Naive thymus-derived CD8-positive, alpha-beta T cell (primary cell): Measurements from ENCODE around the gene IGF2R. TPM values are rescaled to one million over a fixed set of nuclear protein-coding genes. Genes with fewer than 3 reads are reported as not detected.

Source experiments
- ATAC-seq, 2 donors: fragments of 150-1000 bp; cut with Tn5 transposase in 1 of 2; sonication (Bioruptor Pico), chemical (Tn5 transposase) in 1 of 2; 1 replicate in 1 of 2; 2 replicates in 1 of 2; pipeline ENCODE4 v1.10.0; 2021; ENCODE audit warnings: mild to moderate bottlenecking in 2 of 2, moderate library complexity in 2 of 2
- POLR2A ChIA-PET: fragments of 350-600 bp; sonication (Branson Sonifier 250); formaldehyde crosslinking; loops from one replicate; lab custom pipeline; 2021; ENCODE audit warnings: antibody characterized with exemption; lab: Charles Lee
- DNase-seq, 10 donors: peaks; one replicate each; pipeline versions ENCODE4 v3.0.0 to v3.0.0-alpha.2; 2020 to 2022
- H3K27ac Mint-ChIP-seq, 10 donors: one replicate each; pipeline ENCODE4 v1.8.0; 2020 to 2022; ENCODE audit warnings: mild to moderate bottlenecking in 10 of 10, mixed read lengths in 10 of 10, moderate library complexity in 4 of 10, inconsistent platforms in 1 of 10
- H3K27me3 Mint-ChIP-seq, 5 donors: one replicate each; pipeline ENCODE4 v1.8.0; 2021 to 2022; ENCODE audit warnings: mixed read lengths in 5 of 5
- H3K36me3 Mint-ChIP-seq, 3 donors: one replicate each; pipeline ENCODE4 v1.8.0; 2020 to 2022; ENCODE audit warnings: mixed read lengths in 3 of 3, mild to moderate bottlenecking in 2 of 3, inconsistent platforms in 1 of 3
- H3K4me1 Mint-ChIP-seq, 4 donors: one replicate each; pipeline ENCODE4 v1.8.0; 2021 to 2022; ENCODE audit warnings: mixed read lengths in 4 of 4
- H3K4me3 Mint-ChIP-seq, 10 donors: one replicate each; pipeline ENCODE4 v1.8.0; 2020 to 2022; ENCODE audit warnings: mild to moderate bottlenecking in 10 of 10, mixed read lengths in 10 of 10, moderate library complexity in 6 of 10, inconsistent platforms in 1 of 10
- H3K9me3 Mint-ChIP-seq, 9 donors: one replicate each; pipeline ENCODE4 v1.8.0; 2020 to 2022; ENCODE audit warnings: mixed read lengths in 9 of 9, mild to moderate bottlenecking in 3 of 9, inconsistent platforms in 1 of 9, moderate library complexity in 1 of 9
- polyA plus RNA-seq, 3 donors: library from polyadenylated mRNA; unstranded; fragments of 300-500 nt; fragmentation: Illumina TruSeq; gene quantifications; one replicate each; pipeline ENCODE4 v1.2.3, GENCODE V29; 2021
- total RNA-seq, 8 experiments: library from RNA in 2 of 8; stranded (reverse) in 2 of 8; gene quantifications; one replicate each; pipeline ENCODE4 v1.2.3 and lab custom pipeline; 2021 to 2026

Gene IGF2R
- total and polyA plus RNA-seq, 5 experiments from 2014 or later: 9.1 to 69.7 (median 19.3) TPM

DNA sequence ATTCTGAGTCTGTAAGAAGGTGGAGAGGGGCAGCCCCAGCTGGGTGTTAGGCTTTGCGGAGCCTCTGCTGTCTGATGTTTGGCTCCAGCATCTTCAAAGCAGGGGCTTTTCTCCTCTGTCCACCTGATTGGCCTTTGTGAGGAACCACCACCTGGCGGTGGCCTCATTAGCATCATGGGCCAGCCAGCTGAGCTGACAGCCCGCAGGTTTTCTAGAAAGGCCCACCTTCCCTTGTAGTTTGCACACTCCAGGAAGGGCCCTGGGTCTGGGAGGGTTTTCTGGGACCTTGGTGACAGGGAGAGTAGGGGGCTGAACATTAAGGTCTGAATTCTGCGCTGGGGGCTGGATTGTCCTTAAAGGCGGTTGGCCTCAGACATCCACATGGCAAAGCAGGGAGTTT is 11.6 kb downstream of the IGF2R start:
- POLR2A ChIA-PET: interaction anchor here (6.3 kb wide), 1 partner anchor 12 kb away, joined by 47 read pairs; the partner anchor contains the start of gene IGF2R

DNA sequence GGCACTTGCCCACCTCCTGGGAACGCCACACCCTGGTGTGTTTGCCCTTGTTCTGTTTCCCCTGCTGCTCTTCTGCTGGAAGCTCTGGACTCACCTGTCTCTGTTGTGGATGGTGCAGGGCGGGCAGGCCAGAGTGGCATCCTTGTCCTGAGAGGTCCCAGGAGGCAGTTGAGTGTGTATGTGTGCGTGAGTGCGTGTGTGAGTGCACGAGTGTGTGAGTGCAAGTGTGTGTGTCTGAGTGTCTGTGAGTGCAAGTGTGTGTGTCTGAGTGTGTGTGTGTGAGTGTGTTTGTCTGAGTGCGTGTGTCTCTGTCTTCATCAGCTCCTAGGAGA is 12.2 kb downstream of the IGF2R start:
- POLR2A ChIA-PET: interaction anchor here (2.1 to 6.3 kb wide), 3 partner anchors 9 to 35 kb away, joined by 6 to 47 read pairs (median 12); partner anchors contain the start of gene IGF2R
- H3K9me3 Mint-ChIP-seq: peaks cover 0 to 3% (median 0%) of the 10 kb centered on the region in 9 donors
- H3K27me3 Mint-ChIP-seq: no peaks in the 10 kb centered on the region
- H3K27ac Mint-ChIP-seq: peak overlapping the region; percentile 86 to 94 (median 89)
- no peak for DNase-seq
- peaks cover 56 to 96% (median 94%) of the 10 kb centered on the region in 4 donors for H3K4me1 Mint-ChIP-seq
- peak overlapping the region; percentile 66 to 85 (median 79) for H3K4me3 Mint-ChIP-seq
- H3K36me3 Mint-ChIP-seq: no peaks in the 10 kb centered on the region
- ATAC-seq: no peak

More for the DNA sequence above, 11.6 kb downstream of the IGF2R start:
- no peaks in the 10 kb centered on the region for H3K27me3 Mint-ChIP-seq
- peak overlapping the region in 8 of 10 donors; percentile 55 to 85 (median 81) for H3K4me3 Mint-ChIP-seq
- ATAC-seq: no peak
- no peaks in the 10 kb centered on the region for H3K36me3 Mint-ChIP-seq
- DNase-seq: no peak
- peaks cover 0 to 3% (median 0%) of the 10 kb centered on the region in 9 donors for H3K9me3 Mint-ChIP-seq
- H3K4me1 Mint-ChIP-seq: peaks cover 57 to 95% (median 92%) of the 10 kb centered on the region in 4 donors
- H3K27ac Mint-ChIP-seq: peak overlapping the region in 9 of 10 donors; percentile 86 to 94 (median 90)

DNA sequence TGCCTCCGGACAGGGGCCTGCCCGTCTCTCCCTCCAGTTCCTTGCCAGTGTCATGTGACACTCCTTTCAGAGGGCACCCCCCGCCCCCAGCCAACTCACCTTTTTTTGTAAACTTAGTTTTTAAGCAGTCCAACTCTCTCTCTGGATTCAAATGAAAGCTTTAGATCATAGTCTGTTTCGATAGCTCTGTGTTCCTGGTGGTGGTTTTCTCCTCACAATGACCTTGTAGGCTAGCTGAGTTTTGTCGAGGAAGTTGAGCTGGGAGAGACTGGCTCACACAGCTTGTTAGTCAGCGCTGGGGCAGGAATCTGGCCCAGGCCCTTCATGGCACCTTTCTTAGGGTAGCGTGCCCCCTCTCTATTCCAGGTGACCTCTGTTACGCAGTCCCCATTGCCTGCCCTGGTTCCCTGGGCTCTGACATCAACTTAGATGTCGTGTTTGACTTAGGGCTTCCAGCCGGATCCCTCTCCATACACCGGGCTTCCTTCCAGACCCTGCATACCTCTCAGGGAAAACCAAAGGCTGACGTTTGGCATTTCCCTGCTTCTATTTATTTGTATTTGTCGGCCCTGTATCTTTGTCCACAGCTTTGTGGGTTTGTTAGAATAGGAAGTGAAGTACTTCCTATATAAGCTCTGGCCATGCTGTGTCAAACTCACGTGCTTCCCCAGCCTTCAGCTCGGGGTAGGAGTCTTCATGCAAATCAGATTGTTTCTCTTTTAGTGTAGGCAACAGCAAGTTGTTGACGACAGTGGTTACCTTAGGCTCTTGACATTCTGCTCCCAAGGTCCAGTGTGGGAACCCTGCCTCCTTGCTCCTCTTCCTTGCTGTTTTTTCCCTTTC is 12.7 kb downstream of the IGF2R start:
- POLR2A ChIA-PET: interaction anchor here (0.6 to 6.3 kb wide), 4 partner anchors 9 to 34 kb away, joined by 5 to 47 read pairs (median 9); partner anchors contain the start of gene IGF2R
- H3K4me3 Mint-ChIP-seq: peak overlapping the region; percentile 66 to 85 (median 79)
- ATAC-seq (peak; percentile 63 to 73), DNase-seq (peak in 2 of 10 donors; percentile 35 to 36)
- peak overlapping the region; percentile 86 to 94 (median 89) for H3K27ac Mint-ChIP-seq
- H3K9me3 Mint-ChIP-seq: peaks cover 0 to 3% (median 0%) of the 10 kb centered on the region in 9 donors
- H3K27me3 Mint-ChIP-seq: no peaks in the 10 kb centered on the region
- peaks cover 57 to 100% (median 97%) of the 10 kb centered on the region in 4 donors for H3K4me1 Mint-ChIP-seq
- no peaks in the 10 kb centered on the region for H3K36me3 Mint-ChIP-seq

- peak; percentile 36 to 57 for ATAC-seq
- H3K4me3 Mint-ChIP-seq: peak overlapping the region; percentile 66 to 85 (median 79)
- no peaks in the 10 kb centered on the region for H3K36me3 Mint-ChIP-seq
- peaks cover 0 to 3% (median 0%) of the 10 kb centered on the region in 9 donors for H3K9me3 Mint-ChIP-seq
- peak in 2 of 10 donors; percentile 42 to 43 for DNase-seq
- H3K27me3 Mint-ChIP-seq: no peaks in the 10 kb centered on the region
- H3K4me1 Mint-ChIP-seq: peaks cover 46 to 96% (median 94%) of the 10 kb centered on the region in 4 donors
- H3K27ac Mint-ChIP-seq: peak overlapping the region; percentile 81 to 93 (median 89)
- POLR2A ChIA-PET: interaction anchor here (0.9 to 6.3 kb wide), 4 partner anchors 11 to 256 kb away, joined by 4 to 47 read pairs (median 9); partner anchors contain the start of genes IGF2R and WTAP
Observed at GRCh38 chr6:159982731-159983506, 14.0 kb downstream of the IGF2R start.

DNA sequence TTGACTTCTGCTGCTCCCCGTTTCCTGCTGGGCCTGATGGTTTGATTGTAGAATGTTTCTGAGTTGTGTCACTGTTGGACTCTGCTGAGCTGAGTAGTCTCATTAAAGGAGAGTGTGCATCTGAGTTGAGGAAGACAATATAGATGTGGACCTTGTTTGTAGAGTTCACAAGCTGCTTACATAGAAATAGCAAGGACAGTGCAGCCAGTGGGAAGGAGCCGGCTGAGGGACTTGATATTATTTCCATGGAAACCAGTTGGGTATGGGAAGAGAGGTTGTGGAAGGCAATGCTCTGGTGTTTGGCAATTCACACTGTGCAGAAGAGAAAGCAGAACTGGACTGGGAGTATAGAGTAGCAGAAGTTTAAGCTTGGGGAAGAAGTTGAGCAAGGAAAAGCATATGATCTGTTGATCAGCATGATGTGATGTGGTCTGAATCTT is 14.8 kb downstream of the IGF2R start:
- no peaks in the 10 kb centered on the region for H3K36me3 Mint-ChIP-seq
- no peaks in the 10 kb centered on the region for H3K27me3 Mint-ChIP-seq
- H3K27ac Mint-ChIP-seq: peak overlapping the region; percentile 60 to 92 (median 88)
- ATAC-seq (no peak), DNase-seq (no peak)
- peak overlapping the region in 9 of 10 donors; percentile 48 to 85 (median 80) for H3K4me3 Mint-ChIP-seq
- peaks cover 0 to 3% (median 0%) of the 10 kb centered on the region in 9 donors for H3K9me3 Mint-ChIP-seq
- POLR2A ChIA-PET: interaction anchor here (0.9 to 6.3 kb wide), 3 partner anchors 15 to 256 kb away, joined by 4 to 47 read pairs (median 12); partner anchors contain the start of genes IGF2R and WTAP
- peaks cover 42 to 96% (median 93%) of the 10 kb centered on the region in 4 donors for H3K4me1 Mint-ChIP-seq

DNA sequence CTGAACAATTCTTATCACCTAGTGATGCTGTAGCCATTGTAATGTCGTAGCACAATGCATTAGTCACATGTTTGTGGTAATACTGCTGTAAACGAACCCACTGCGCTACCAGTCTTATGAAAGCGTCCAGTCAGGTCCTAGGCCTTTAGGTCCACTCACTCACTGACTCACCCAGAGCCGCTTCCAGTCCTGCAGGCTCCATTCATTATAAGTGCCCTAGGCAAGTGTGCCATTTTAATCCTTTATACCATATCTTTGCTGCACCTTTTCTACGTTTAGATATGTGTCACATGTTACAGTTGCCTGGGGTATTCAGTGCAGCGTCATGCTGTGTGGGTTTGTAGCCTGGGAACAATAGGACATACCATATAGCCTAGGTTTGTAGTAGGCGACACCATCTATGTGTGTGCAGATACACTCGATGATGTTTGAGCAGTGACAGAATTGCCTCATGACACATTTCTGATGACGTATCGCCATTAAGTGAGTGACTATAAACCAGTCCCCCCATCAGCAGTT is 15.4 kb downstream of the IGF2R start:
- peaks cover 0 to 2% (median 0%) of the 10 kb centered on the region in 9 donors for H3K9me3 Mint-ChIP-seq
- no peak for ATAC-seq

GRCh38 chr6:159985296-159985945 is 16.5 kb downstream of the IGF2R start:
- no peak overlapping the region for H3K27ac Mint-ChIP-seq
- no peaks in the 10 kb centered on the region for H3K36me3 Mint-ChIP-seq
- peaks cover 38 to 96% (median 91%) of the 10 kb centered on the region in 4 donors for H3K4me1 Mint-ChIP-seq
- DNase-seq (no peak), ATAC-seq (no peak)
- H3K27me3 Mint-ChIP-seq: no peaks in the 10 kb centered on the region
- no peaks in the 10 kb centered on the region for H3K9me3 Mint-ChIP-seq
- POLR2A ChIA-PET: interaction anchor here (0.7 to 1.2 kb wide), 2 partner anchors 18 to 149 kb away, joined by 3 to 8 read pairs; no protein-coding TSS in a partner anchor
- no peak overlapping the region for H3K4me3 Mint-ChIP-seq

More for the DNA sequence above, 15.4 kb downstream of the IGF2R start:
- H3K36me3 Mint-ChIP-seq: no peaks in the 10 kb centered on the region
- H3K4me3 Mint-ChIP-seq: peak overlapping the region in 1 of 10 donors; percentile 7
- H3K27me3 Mint-ChIP-seq: no peaks in the 10 kb centered on the region
- DNase-seq: no peak
- POLR2A ChIA-PET: no interaction called here
- peak overlapping the region in 4 of 10 donors; percentile 81 to 92 (median 86) for H3K27ac Mint-ChIP-seq
- peaks cover 43 to 96% (median 93%) of the 10 kb centered on the region in 4 donors for H3K4me1 Mint-ChIP-seq

DNA sequence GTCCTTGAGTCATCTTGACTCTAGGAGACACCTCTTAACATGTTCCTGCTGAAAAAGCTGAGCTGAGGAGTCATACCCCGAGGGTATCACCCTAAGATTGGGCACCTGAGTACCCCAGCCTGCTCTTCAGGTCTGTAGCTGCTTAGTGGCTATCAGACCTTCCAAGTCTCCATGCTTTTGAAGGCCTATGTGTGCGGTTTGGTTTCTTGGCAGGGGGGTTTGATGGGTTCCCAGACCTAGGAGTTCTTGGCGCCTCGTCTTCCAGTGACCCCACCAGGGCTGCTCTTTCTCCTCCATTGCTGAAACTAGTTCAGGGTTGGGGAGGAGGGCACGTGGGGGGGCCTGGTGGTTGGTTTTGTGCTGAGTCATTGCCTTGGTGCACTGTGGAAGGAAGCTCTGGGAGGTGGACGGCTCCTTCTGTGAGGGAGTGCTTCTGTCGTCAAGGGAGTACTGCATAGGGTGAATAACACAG is 20.1 kb downstream of the IGF2R start:
- no peak for DNase-seq
- peak overlapping the region in 2 of 10 donors; percentile 20 to 30 for H3K4me3 Mint-ChIP-seq
- no peak overlapping the region for H3K27ac Mint-ChIP-seq
- H3K36me3 Mint-ChIP-seq: peaks cover 22 to 28% (median 27%) of the 10 kb centered on the region in 3 donors
- no peaks in the 10 kb centered on the region for H3K27me3 Mint-ChIP-seq
- H3K4me1 Mint-ChIP-seq: peaks cover 26 to 92% (median 84%) of the 10 kb centered on the region in 4 donors
- POLR2A ChIA-PET: no interaction called here
- no peak for ATAC-seq
- peaks cover 0 to 11% (median under 1%) of the 10 kb centered on the region in 9 donors for H3K9me3 Mint-ChIP-seq

DNA sequence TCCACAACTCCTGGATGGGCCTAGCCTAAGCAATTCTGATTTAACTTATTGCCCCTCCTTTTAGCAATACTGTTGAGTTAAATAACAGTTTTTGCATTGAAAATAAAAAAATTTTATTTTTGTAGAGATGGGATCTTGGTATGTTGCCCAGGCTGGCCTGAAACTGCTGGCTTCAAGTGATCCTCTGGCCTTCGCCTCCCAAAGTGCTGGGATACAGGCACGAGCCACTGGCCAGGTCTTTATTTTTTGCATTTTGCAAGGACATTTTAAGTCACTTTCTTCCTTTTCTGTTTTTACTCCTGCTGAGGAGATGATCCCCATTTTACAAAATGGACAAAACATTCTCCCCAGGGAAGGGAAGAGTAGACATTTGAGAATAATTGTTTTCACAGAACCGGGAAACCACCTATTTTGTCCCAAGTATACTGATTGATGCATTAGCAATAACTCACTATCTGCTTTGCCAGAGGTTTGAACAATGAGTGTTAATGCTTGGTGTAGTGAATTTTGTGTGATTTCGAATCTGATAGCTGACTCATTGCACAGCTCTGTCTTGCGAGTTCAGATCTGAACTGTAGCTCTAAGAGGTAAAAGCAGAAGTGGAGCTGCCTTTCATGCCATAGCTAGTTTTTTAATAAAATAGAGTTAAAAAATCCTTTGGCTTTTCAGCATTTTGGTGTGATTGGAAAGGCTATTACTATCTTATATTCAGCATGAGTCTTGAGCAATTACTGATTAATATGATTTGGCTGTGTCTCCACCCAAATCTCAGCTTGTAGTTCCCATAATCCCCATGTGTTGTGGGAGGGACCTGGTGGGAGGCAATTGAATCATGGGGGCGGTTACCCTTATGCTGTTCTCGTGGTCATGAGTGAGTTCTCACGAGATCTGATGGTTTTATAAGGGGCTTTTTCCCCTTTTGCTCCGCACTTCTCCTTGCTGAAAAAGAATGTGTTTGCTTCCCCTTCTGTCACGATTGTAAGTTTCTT is 20.9 kb downstream of the IGF2R start:
- Mint-ChIP-seq H3K27me3 (no peaks in the 10 kb centered on the region), H3K27ac (peak overlapping the region in 1 of 10 donors; percentile 1), H3K4me1 (peaks cover 29 to 92% (median 85%) of the 10 kb centered on the region in 4 donors), H3K9me3 (peaks cover 0 to 19% (median 8%) of the 10 kb centered on the region in 9 donors), H3K4me3 (peak overlapping the region in 1 of 10 donors; percentile 29), H3K36me3 (peaks cover 29 to 35% (median 35%) of the 10 kb centered on the region in 3 donors)
- POLR2A ChIA-PET: no interaction called here
- DNase-seq (no peak), ATAC-seq (no peak)

DNA sequence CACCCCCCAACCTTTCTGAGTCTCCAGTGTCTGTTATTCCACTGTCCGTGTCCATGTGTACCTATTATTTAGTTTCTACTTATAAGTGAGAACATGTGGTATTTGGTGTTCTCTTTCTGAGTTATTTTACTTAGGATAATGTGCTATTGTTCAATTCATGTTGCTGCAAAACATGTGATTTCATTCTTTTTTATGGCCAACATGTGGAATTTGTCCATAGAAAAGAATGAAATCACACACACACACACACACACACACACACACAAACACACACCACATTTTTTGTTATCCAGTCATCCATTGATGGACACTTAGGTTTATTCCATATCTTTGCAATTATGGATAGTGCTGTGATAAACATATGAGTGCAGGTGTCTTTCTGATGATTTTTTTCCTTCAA is 23.5 kb downstream of the IGF2R start:
- Mint-ChIP-seq H3K4me1 (peaks cover 31 to 91% (median 81%) of the 10 kb centered on the region in 4 donors), H3K9me3 (peaks cover 0 to 32% (median 15%) of the 10 kb centered on the region in 9 donors), H3K27me3 (no peaks in the 10 kb centered on the region), H3K36me3 (peaks cover 46 to 52% (median 49%) of the 10 kb centered on the region in 3 donors), H3K4me3 (no peak overlapping the region), H3K27ac (no peak overlapping the region)
- no peak for ATAC-seq
- POLR2A ChIA-PET: interaction anchor here (0.7 kb wide), 1 partner anchor 128 kb away, joined by 3 read pairs; no protein-coding TSS in a partner anchor
- no peak for DNase-seq
